Activated T-cell treated with anti-CD3 and anti-CD28 coated beads, Interleukin-2, amount 50 U/mL, for 4 hours (primary cell): Measurements from ENCODE around the gene NIPBL. TPM values are rescaled to one million over a fixed set of nuclear protein-coding genes. Genes with fewer than 3 reads are reported as not detected.
"Not testable (repeated sequence)": the region's sequence is repeated elsewhere in the genome, so short reads cannot be mapped to it uniquely, and the experiment has no call there.

Experiments used
- ATAC-seq, 2 donors: fragments of 200-7000 bp; cut with Tn5 transposase; one replicate each; pipeline ENCODE4 v1.10.0; 2021
- DNase-seq: peaks from one replicate; pipeline ENCODE4 v3.0.0-alpha.2; 2020
- H3K27me3 Mint-ChIP-seq: one replicate; pipeline ENCODE4 v1.8.0; 2021; ENCODE audit warnings: low read depth, mixed read lengths
- H3K36me3 Mint-ChIP-seq: one replicate; pipeline ENCODE4 v1.8.0; 2022; ENCODE audit warnings: mixed read lengths; ENCODE audit not compliant: insufficient read depth
- H3K4me1 Mint-ChIP-seq: one replicate; pipeline ENCODE4 v1.8.0; 2021; ENCODE audit warnings: low read depth, mixed read lengths
- H3K4me3 Mint-ChIP-seq: one replicate; pipeline ENCODE4 v1.8.0; 2021; ENCODE audit warnings: mild to moderate bottlenecking, moderate library complexity, mixed read lengths
- H3K9me3 Mint-ChIP-seq: one replicate; pipeline ENCODE4 v1.8.0; 2021; ENCODE audit warnings: mixed read lengths
- total RNA-seq, 3 donors: library from RNA; stranded (reverse); gene quantifications; one replicate each; pipeline ENCODE4 v1.2.1, GENCODE V29; 2021

The NIPBL gene
- total RNA-seq, 3 donors from 2014 or later, result 42.0 to 56.0 (median 43.4) TPM

GRCh38 chr5:36965179-36965578 is 88.6 kb downstream of the NIPBL start:
- H3K27me3 Mint-ChIP-seq, result no peaks in the 10 kb centered on the region
- no peak overlapping the region for H3K4me3 Mint-ChIP-seq
- no peak for ATAC-seq
- H3K4me1 Mint-ChIP-seq, result peaks cover 2% of the 10 kb centered on the region
- DNase-seq, result no peak
- H3K9me3 Mint-ChIP-seq, result peaks cover 4% of the 10 kb centered on the region
- peaks cover 45% of the 10 kb centered on the region for H3K36me3 Mint-ChIP-seq

- no peak for ATAC-seq
- Mint-ChIP-seq H3K27me3 (no peaks in the 10 kb centered on the region), H3K4me1 (no peaks in the 10 kb centered on the region), H3K36me3 (peaks cover 52% of the 10 kb centered on the region), H3K9me3 (no peaks in the 10 kb centered on the region), H3K4me3 (no peak overlapping the region)
- DNase-seq, result no peak
These were observed 93.3 kb downstream of the NIPBL start for GRCh38 chr5:36969700-36970395.

DNA sequence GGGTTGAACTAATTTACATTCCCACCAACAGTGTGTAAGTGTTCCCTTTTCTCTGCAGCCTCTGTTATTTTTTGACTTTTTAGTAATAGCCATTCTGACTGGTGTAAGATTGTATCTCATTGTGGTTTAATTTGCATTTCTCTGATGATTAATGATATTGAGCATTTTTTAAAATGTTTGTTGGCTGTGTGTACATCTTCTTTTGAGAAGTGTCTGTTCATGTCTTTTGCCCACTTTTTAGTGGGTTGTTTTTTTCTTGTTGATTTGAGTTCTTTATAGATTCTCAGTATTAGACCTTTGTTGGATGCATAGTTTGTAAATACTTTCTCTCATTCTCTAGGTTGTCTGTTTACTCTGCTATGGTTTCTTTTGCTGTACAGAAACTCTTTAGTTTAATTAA is 101.6 kb downstream of the NIPBL start:
- DNase-seq, result no peak
- peaks cover 16% of the 10 kb centered on the region for H3K9me3 Mint-ChIP-seq
- ATAC-seq, result no peak
- no peaks in the 10 kb centered on the region for H3K27me3 Mint-ChIP-seq
- no peak overlapping the region for H3K4me3 Mint-ChIP-seq
- H3K36me3 Mint-ChIP-seq, result peaks cover 49% of the 10 kb centered on the region
- peaks cover 39% of the 10 kb centered on the region for H3K4me1 Mint-ChIP-seq

- H3K27me3 Mint-ChIP-seq, result no peaks in the 10 kb centered on the region
- ATAC-seq (no peak), DNase-seq (no peak)
- H3K9me3 Mint-ChIP-seq, result peaks cover 16% of the 10 kb centered on the region
- no peak overlapping the region for H3K4me3 Mint-ChIP-seq
- peaks cover 45% of the 10 kb centered on the region for H3K36me3 Mint-ChIP-seq
- peaks cover 45% of the 10 kb centered on the region for H3K4me1 Mint-ChIP-seq
These were observed 105.6 kb downstream of the NIPBL start for GRCh38 chr5:36982146-36982545.

GRCh38 chr5:36985387-36985786 is 108.8 kb downstream of the NIPBL start:
- DNase-seq (no peak), ATAC-seq (no peak)
- Mint-ChIP-seq H3K27me3 (no peaks in the 10 kb centered on the region), H3K36me3 (peaks cover 21% of the 10 kb centered on the region), H3K4me1 (peaks cover 35% of the 10 kb centered on the region), H3K9me3 (no peaks in the 10 kb centered on the region), H3K4me3 (no peak overlapping the region)

DNA sequence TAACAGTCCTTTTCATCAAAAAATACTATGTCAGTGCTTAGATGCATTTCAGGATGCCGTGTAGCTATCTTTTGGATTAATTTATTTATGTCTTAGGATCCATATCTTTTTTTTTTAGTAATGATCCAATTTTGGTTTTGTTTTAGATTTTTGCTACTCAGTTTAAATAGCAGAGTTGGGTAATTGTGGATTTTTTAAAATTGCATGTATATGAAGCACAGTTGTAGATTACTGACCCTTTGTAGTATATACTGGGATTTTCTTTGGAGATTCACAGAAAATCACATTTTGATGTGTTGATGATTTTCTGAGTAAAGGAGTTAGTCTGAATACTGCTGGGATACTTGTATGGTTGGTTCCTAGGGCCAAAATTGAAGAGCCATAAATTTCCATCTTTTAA is 111.8 kb downstream of the NIPBL start:
- no peaks in the 10 kb centered on the region for H3K27me3 Mint-ChIP-seq
- DNase-seq (no peak), ATAC-seq (no peak)
- H3K4me1 Mint-ChIP-seq, result peaks cover 33% of the 10 kb centered on the region
- H3K4me3 Mint-ChIP-seq, result no peak overlapping the region
- peaks cover 25% of the 10 kb centered on the region for H3K36me3 Mint-ChIP-seq
- H3K9me3 Mint-ChIP-seq, result no peaks in the 10 kb centered on the region

DNA sequence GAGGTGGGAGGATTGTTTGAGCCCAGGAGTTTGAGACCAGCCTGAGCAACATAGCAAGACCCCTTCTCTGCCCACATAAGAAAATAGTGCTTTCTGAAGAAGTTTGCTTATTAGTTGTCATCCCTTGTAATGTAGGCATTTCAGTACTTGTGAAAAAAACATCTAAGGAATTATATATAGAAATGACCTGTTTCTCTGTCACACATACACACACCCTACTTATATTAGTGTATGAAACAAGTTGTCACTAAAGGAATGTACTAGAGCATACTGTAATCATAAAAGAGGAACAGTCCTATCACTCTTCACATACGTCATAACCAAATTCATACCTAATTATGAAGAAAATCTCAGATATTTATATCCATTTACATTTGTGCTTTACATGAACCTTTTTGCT is 122.0 kb downstream of the NIPBL start:
- peak; percentile 66 to 77 for ATAC-seq
- H3K27me3 Mint-ChIP-seq, result no peaks in the 10 kb centered on the region
- H3K36me3 Mint-ChIP-seq, result peaks cover 34% of the 10 kb centered on the region
- H3K4me3 Mint-ChIP-seq, result no peak overlapping the region
- no peak for DNase-seq
- H3K9me3 Mint-ChIP-seq, result no peaks in the 10 kb centered on the region
- H3K4me1 Mint-ChIP-seq, result no peaks in the 10 kb centered on the region

- H3K9me3 Mint-ChIP-seq, result no peaks in the 10 kb centered on the region
- DNase-seq, result no peak
- H3K27me3 Mint-ChIP-seq, result no peaks in the 10 kb centered on the region
- no peak for ATAC-seq
- no peaks in the 10 kb centered on the region for H3K4me1 Mint-ChIP-seq
- peaks cover 21% of the 10 kb centered on the region for H3K36me3 Mint-ChIP-seq
- no peak overlapping the region for H3K4me3 Mint-ChIP-seq
These were observed 125.7 kb downstream of the NIPBL start for GRCh38 chr5:37002176-37002751.

- Mint-ChIP-seq H3K27me3 (no peaks in the 10 kb centered on the region), H3K9me3 (no peaks in the 10 kb centered on the region), H3K36me3 (peaks cover 19% of the 10 kb centered on the region), H3K4me1 (no peaks in the 10 kb centered on the region), H3K4me3 (no peak overlapping the region)
- DNase-seq (no peak), ATAC-seq (no peak)
These were observed 128.7 kb downstream of the NIPBL start for GRCh38 chr5:37005252-37005651.

GRCh38 chr5:37005946-37006540 is 129.5 kb downstream of the NIPBL start:
- no peaks in the 10 kb centered on the region for H3K4me1 Mint-ChIP-seq
- no peak overlapping the region for H3K4me3 Mint-ChIP-seq
- DNase-seq, result no peak
- peaks cover 18% of the 10 kb centered on the region for H3K36me3 Mint-ChIP-seq
- H3K27me3 Mint-ChIP-seq, result no peaks in the 10 kb centered on the region
- no peak for ATAC-seq
- H3K9me3 Mint-ChIP-seq, result no peaks in the 10 kb centered on the region

DNA sequence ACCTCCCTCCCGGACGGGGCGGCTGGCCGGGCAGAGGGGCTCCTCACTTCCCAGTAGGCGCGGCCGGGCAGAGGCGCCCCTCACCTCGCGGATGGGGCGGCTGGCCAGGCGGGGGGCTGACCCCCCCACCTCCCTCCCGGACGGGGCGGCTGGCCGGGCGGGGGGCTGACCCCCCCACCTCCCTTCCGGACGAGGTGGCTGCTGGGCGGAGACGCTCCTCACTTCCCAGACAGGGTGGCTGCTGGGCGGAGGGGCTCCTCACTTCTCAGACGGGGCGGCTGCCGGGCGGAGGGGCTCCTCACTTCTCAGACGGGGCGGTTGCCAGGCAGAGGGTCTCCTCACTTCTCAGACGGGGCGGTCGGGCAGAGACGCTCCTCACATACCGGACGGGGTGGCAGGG is 136.6 kb downstream of the NIPBL start:
- H3K4me3 Mint-ChIP-seq, ATAC-seq, H3K4me1 Mint-ChIP-seq, DNase-seq, H3K9me3 Mint-ChIP-seq, H3K27me3 Mint-ChIP-seq: not testable (repeated sequence)
- peaks cover 14% of the 10 kb centered on the region for H3K36me3 Mint-ChIP-seq

GRCh38 chr5:37014321-37014720 is 137.8 kb downstream of the NIPBL start:
- Mint-ChIP-seq H3K9me3 (no peaks in the 10 kb centered on the region), H3K4me1 (no peaks in the 10 kb centered on the region), H3K36me3 (peaks cover 14% of the 10 kb centered on the region), H3K27me3 (no peaks in the 10 kb centered on the region), H3K4me3 (no peak overlapping the region)
- no peak for DNase-seq
- ATAC-seq, result no peak

DNA sequence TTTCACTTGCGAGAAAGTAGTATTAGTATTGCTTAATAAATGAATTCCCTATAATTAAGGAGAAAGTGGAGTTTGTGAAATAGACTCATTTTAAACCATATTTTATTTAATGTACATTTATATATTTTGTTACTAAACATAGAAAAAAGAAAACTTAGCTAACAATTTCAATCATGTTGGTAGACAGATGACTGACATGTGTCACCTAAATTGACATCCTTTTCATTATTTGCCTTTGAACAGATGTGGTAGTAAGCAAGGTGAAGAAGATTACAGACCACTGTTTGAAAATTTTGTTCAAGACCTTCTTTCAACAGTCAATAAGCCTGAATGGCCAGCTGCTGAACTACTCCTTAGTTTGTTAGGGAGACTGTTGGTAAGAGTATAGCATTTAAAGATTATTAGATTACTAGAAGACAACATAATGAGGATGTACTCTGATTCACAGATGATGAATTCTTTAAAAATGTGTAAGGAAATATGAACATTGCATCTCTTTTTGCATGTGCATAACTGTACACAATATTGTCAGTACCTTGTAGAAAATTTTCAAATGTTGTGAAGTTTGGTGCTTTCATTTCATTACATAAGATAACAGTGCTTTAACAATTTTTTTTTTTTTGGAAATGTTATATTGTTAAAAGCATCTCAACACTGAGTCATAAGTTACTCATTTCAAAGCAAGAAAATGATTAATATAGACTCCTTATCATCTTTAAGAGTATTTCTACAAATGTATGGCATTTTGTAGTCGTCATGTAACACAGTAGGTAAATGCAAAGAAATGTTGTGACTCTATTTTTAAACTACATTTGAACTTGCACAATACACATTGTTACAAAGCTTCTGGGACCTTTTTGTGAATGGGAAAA is 139.5 kb downstream of the NIPBL start:
- no peak overlapping the region for H3K4me3 Mint-ChIP-seq
- no peaks in the 10 kb centered on the region for H3K4me1 Mint-ChIP-seq
- ATAC-seq (no peak), DNase-seq (no peak)
- H3K36me3 Mint-ChIP-seq, result peaks cover 19% of the 10 kb centered on the region
- no peaks in the 10 kb centered on the region for H3K9me3 Mint-ChIP-seq
- no peaks in the 10 kb centered on the region for H3K27me3 Mint-ChIP-seq

DNA sequence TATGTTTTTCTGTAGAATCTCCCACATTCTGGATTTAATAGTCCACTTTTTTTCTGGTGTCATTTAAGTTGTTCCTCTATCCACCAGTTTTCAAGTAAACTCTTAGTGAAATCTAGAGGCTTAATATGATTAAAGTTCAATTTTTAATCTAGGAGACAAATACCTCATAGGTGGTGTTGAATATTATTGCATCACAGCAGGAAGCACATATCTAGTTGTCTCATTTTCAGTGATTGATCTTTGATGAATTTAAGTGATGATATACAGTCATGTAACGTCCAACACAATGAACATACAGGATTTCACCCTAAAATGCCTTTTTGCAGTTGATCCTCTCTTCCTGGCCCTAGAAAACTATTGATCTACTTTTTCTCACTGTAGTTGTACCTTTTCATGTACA is 152.3 kb downstream of the NIPBL start:
- DNase-seq, result no peak
- Mint-ChIP-seq H3K4me1 (no peaks in the 10 kb centered on the region), H3K9me3 (no peaks in the 10 kb centered on the region), H3K27me3 (no peaks in the 10 kb centered on the region), H3K4me3 (no peak overlapping the region), H3K36me3 (peaks cover 33% of the 10 kb centered on the region)
- ATAC-seq, result no peak
